ENCODE data around the gene ENPP1. TPM values are rescaled to one million over a fixed set of nuclear protein-coding genes. Genes with fewer than 3 reads are reported as not detected.
A peak's percentile ranks its signal among the peaks of the same experiment; 100 is the strongest.

ENPP1 gene
- total and polyA plus RNA-seq, 9 of the 15 experiments (the other 6 are each of a cell fraction or from before 2014, with no cell fraction given), result 0.03 to 0.56 (median 0.14) TPM

- H2AFZ ChIP-seq (ENCODE audit: low read depth, low read length), result no peak overlapping the region
- no peak overlapping the region for H3K27ac ChIP-seq (ENCODE audit: extremely low read depth, low read depth, low read length)
- H3K79me2 ChIP-seq (ENCODE audit: control insufficient read depth, insufficient read depth, low read length), result no peaks in the 10 kb centered on the region
- no peak overlapping the region for H3K4me2 ChIP-seq (ENCODE audit: insufficient read depth, low read length)
- no TSS peak for BruUV-seq (replicated peaks)
- no peaks in the 10 kb centered on the region for H3K9me1 ChIP-seq (ENCODE audit: control insufficient read depth, insufficient read depth, low read length)
- FAIRE-seq (no peak), ATAC-seq (peak; percentile 74), DNase-seq (ENCODE audit: extremely low read depth in 1 of 4, low spot score in 3 of 4) (no peak)
- intact Hi-C loops (cut with micrococcal nuclease), result loop anchor here (1.0 kb wide), 1 partner anchor 130 kb away; no protein-coding TSS in a partner anchor
- no peaks in the 10 kb centered on the region for H4K20me1 ChIP-seq (replicated peaks; ENCODE audit: control insufficient read depth, insufficient read depth, low read length)
- no peak overlapping the region for H3K4me3 ChIP-seq
- H3K9ac ChIP-seq (ENCODE audit: insufficient read depth in 1 of 2, low read depth in 2 of 2, low read length in 2 of 2), result no peak overlapping the region
- peaks cover 3 to 15% of the 10 kb centered on the region in 2 experiments; a peak in 4 of 5 replicates for H3K27me3 ChIP-seq (ENCODE audit: control insufficient read depth in 2 of 2, insufficient read depth in 2 of 2, low read length in 2 of 2)
- H3K36me3 ChIP-seq (ENCODE audit: control insufficient read depth, insufficient read depth, low read length), result no peaks in the 10 kb centered on the region
- 0 out of 6 replicates have a peak, but pooled peaks of 1 of the 3 experiments have one; percentile 18 for TF ChIP-seq CTCF (IDR thresholded peaks at IDR 0.05 in 2 of 3, conservative IDR thresholded peaks at IDR 0.05 in 1 of 3; ENCODE audit: insufficient read depth in 2 of 3, low read depth in 1 of 3, low read length in 3 of 3)
- TF ChIP-seq CUX1 (CRISPR knock-in tag; IDR thresholded peaks at IDR 0.05), result no peak
- TF ChIP-seq STAT5A (IDR thresholded peaks at IDR 0.05; ENCODE audit: borderline replicate concordance, low read length), result no peak
- 0 out of 4 replicates have a peak, but pooled peaks of 1 of the 2 experiments have one; percentile 23 for TF ChIP-seq RAD21 (CRISPR knock-in tag; conservative IDR thresholded peaks at IDR 0.05 in 1 of 2, IDR thresholded peaks at IDR 0.05 in 1 of 2)
- TF ChIP-seq PBX2 (CRISPR knock-in tag; IDR thresholded peaks at IDR 0.05; ENCODE audit: low read depth), result no peak
- no peak for TF ChIP-seq PBX2 (tag; conservative IDR thresholded peaks at IDR 0.05; ENCODE audit: low read depth)
- TF ChIP-seq BRCA1 (IDR thresholded peaks at IDR 0.05), result no peak
- no peak for TF ChIP-seq BRCA1 (CRISPR knock-in tag; IDR thresholded peaks at IDR 0.05)
- no peak for TF ChIP-seq ZNF431 (CRISPR knock-in tag; IDR thresholded peaks at IDR 0.05)
- TF ChIP-seq HOXB6 (CRISPR knock-in tag; IDR thresholded peaks at IDR 0.05; ENCODE audit: borderline replicate concordance), result no peak
- no peak for TF ChIP-seq NBN (IDR thresholded peaks at IDR 0.05; ENCODE audit: low read depth)
- peak; percentile 42 to 59 for TF ChIP-seq NRF1 (conservative IDR thresholded peaks at IDR 0.05 in 1 of 2, IDR thresholded peaks at IDR 0.05 in 1 of 2)
- no peak for TF ChIP-seq ZSCAN29 (IDR thresholded peaks at IDR 0.05)
- in situ Hi-C loops (cut with MboI), result no loop called here
- CTCF ChIA-PET (ENCODE audit: low intra/inter-chr PET ratio), result no interaction called here
- 0% methylated on average over 11 of the region's 11 CpGs for WGBS (ENCODE audit: insufficient coverage, low coverage, missing lambda C conversion rate)
- POLR2A ChIA-PET, result interaction anchor here (0.6 kb wide), 1 partner anchor 29 kb away, joined by 3 read pairs; no protein-coding TSS in a partner anchor
- H3K9me3 ChIP-seq (replicated peaks; ENCODE audit: control insufficient read depth, insufficient read depth, low read depth, low read length), result no peaks in the 10 kb centered on the region
- H3K4me1 ChIP-seq (replicated peaks in 1 of 2; ENCODE audit: control insufficient read depth in 2 of 2, insufficient read depth in 2 of 2, low read length in 2 of 2), result no peaks in the 10 kb centered on the region
Observed at GRCh38 chr6:131780600-131780999, 27.2 kb upstream of the ENPP1 start.

Measured in K562 (cell line).